NCI-H748 treated with DMSO at 0.1 percent for 48 hours (cell line): Measurements from ENCODE around the gene KLHL10.
"Not testable (repeated sequence)": the region's sequence is repeated elsewhere in the genome, so short reads cannot be mapped to it uniquely, and the experiment has no call there.

ENCODE experiments used
- DNase-seq: peaks from one replicate; lab custom pipeline; 2025; lab: John Stamatoyannopoulos, UW

KLHL10 gene

GRCh38 chr17:41813152-41813680 lies 24.4 kb upstream of the KLHL10 start:
- DNase-seq, result no peak

DNA sequence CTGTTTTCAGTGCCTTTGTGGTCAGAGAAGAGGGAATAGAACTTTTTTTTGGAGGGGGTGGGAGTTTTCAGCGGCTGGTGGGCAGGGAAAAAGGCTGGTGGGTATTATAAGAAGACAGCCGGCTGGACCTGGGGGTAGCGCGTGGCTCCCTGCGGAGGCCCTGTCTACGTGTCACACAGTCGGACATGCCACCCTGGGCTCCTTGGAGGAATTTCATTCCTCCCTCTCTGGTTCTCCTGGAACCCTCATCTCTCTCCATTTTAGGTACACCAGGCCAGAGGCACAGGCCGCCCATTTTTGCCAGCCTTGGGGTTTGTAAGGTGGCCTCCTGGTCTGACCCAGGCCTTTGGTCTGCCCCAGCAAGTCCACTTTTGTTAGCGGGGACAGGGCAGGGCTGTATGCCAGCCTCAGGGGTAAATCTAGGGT lies 23.9 kb upstream of the KLHL10 start:
- DNase-seq, result no peak

DNA sequence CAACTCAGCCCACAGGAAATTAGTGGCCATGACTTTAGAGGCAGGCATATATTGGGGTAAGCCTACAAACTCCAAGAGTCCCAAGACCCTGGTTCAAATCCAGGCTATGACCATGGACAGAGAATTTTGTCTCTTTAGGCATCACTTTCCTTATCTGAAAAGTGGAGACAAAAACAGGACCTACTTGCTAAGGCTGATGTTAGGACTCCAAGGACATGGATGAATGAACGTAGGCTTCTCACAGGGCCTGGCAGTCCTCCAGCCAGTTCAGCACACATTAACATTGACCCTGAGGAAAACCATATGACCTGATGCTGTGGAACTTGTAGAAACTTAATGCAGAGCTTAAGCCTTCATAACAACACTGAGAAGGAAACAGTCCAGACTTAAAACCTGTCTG lies 23.4 kb upstream of the KLHL10 start:
- DNase-seq, result no peak

- DNase-seq, result no peak
Observed at GRCh38 chr17:41816637-41817320, 20.8 kb upstream of the KLHL10 start.

GRCh38 chr17:41818024-41818423 lies 19.6 kb upstream of the KLHL10 start:
- DNase-seq, result no peak

GRCh38 chr17:41821776-41822175 lies 15.8 kb upstream of the KLHL10 start:
- no peak for DNase-seq

- DNase-seq, result no peak
Observed at GRCh38 chr17:41822216-41823140, 15.1 kb upstream of the KLHL10 start.

DNA sequence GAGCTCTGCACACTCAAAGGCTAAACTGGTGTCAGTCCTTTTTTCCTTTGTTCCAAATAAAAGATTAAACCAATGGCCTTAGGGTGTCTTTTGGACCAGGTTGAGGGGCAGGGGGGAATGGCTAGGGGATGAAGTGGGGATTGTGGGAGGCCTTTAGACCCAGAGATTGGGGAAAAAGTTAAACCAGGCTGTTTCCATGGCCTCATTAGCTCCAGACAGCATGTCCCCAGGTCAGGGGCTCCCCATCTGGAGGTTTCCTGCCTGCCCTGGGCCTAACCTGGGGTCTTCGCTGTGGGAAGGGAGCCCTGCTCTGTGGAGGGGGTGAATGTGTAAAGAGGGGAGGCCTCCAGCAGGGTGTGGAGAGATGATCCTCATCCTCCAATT lies 14.5 kb upstream of the KLHL10 start:
- DNase-seq, result no peak

DNA sequence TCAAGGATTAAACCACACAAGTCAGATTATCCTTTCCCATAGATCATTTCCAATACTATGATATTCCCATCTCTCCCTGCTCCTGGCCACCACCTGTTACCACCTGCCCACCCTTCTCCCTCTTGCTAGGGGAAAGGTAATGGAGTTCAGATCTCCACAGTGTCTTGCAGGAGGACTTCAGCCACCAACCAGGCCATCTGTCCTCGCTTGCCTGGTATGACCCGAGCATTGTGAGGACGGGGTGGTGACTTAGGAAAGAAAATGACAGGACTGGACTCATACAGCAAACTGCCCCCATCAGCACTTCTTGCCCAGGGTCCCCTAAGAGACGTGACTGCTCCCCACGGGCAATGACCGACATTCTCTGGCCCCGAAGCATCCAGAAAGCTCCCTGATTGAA lies 14.0 kb upstream of the KLHL10 start:
- no peak for DNase-seq

GRCh38 chr17:41824086-41824485 lies 13.5 kb upstream of the KLHL10 start:
- DNase-seq, result no peak

DNA sequence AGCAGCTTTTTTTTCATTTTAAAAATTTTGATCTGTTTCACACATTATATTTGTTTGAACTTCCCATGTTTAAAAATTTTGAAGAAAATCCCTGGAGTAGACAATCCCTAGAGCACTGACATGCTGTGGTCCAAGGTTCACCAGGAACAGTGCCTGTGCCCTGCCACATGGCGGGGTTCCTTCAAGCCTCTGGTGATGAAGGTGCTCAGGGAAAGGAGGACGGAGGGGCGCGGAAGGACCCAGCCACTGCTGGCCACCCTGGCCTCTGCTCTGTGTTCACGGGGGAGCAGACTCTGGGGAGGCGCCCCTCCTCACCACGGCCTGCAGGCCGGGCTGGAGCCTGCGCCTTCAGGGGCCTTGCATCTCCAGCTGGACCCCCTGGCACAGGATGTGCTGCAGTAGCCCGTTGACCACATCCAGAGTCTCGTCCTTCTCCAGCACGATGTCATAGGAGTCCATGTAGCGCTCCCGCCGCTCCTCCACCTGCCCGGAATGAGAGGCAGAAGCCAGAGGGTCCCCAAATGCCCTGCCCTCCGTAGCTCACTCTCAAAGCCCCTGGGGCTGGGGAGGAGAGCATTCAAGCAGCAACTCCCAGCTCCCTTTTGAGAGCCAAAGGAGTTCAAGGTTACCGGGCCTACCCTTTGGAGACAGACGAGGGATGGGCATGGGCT lies 12.3 kb upstream of the KLHL10 start:
- DNase-seq, result no peak

DNA sequence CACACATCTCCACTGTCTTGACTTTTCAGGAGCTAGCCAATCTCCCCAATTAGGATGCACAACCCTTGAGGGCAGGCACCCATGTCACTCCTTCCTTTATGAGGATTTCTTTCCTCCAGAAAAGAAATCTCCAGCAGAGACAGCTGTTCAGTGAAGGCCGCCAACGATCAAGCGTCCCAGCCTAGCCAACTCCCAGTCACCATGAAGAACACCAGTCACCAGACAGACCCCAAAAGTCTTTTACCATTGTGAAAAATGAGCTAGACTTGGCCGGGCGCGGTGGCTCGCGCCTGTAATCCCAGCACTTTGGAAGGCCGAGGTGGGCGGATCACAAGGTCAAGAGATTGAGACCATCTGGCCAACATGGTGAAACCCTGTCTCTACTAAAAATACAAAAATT lies 7.7 kb upstream of the KLHL10 start:
- not testable (repeated sequence) for DNase-seq

DNA sequence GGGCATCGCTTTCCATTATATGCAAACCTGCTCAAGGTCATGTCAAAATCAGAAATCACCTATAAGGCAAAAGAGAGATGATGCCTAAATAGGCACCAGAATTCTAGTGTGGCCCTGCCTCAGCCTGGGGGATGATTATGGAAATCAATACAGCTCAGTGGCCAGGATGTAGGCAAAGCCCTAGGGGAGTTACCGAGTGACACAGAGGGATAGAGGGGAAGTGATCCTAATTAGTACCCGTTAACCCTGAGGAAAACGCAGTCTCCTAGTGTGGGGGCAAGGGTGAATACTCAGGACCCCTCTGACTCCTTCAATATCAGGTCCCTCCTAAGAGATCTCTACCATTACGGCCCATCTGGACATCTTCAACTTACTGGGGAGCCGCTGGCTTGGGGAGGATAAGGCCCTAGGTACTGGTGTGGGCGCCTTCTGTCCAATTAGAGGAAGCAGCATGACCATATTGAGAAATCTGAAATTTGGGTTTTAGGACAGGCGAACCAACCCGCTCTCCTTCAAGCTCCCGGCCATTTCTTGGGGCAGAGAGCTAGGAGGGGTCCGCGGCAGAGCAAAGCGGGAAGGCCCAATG lies 2.3 kb upstream of the KLHL10 start:
- no peak for DNase-seq

- DNase-seq, result no peak
Observed at GRCh38 chr17:41835800-41836549, 1.6 kb upstream of the KLHL10 start, which contains the start of gene NT5C3B. Gene NT5C3B (minus strand): TSS chr17:41836232. CDS start chr17:41836193, 39 bp downstream.

DNA sequence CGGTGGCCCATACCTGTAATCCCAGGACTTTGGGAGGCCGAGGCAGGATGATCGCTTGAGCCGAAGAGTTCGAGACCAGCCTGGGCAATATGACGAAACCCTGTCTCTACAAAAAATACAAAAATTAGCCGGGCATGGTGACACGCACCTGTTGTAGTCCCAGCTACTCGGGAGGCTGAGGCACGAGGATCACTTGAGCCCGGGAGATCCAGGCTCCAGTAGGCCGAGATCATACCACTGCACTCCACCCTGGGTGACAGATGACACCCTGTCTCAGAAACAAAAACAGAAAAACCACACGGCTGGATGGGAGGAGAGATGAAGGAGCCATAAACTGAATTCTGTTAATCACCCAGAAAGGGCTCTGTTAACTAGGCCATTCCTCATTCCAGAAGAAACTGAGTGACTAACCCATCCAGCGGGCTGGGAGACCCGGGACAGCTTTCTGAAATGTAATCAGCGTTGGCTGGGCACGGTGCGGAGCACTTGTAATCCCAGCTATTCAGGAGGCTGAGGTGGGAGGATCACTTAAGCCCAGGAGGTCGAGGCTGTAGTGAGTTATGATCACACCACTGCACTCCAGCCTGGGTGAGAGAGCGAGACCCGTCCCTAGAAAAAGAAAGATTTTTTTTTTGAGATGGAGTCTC lies 952 bp upstream of the KLHL10 start:
- no peak for DNase-seq

DNA sequence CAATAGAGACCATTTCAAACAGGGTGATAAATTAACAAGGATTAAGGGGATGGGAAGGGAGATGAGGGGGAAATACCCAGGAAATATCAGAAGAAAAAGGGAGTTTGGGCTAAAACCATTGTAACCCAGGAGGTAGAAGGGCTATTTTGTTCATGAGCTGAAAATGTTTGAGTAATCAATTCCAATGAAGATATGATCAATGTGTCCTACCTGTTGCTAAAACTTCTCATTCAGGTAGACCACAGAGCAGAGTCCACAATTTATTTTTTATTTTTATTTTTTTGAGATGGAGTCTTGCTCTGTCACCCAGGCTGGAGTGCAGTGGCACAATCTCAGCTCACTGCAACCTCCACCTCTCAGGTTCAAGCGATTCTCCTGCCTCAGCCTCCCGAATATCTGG lies 1.8 kb downstream of the KLHL10 start:
- not testable (repeated sequence) for DNase-seq

- not testable (repeated sequence) for DNase-seq
Observed at GRCh38 chr17:41840781-41841180, 3.2 kb downstream of the KLHL10 start.

- DNase-seq, result no peak
Observed at GRCh38 chr17:41844971-41845370, 7.3 kb downstream of the KLHL10 start.

GRCh38 chr17:41848788-41849187 lies 11.2 kb downstream of the KLHL10 start:
- no peak for DNase-seq

- no peak for DNase-seq
Observed at GRCh38 chr17:41849251-41849990, 11.8 kb downstream of the KLHL10 start.
